Endothelial cell of umbilical vein (primary cell): ENCODE data around the gene LTBP1. TPM values are rescaled to one million over a fixed set of nuclear protein-coding genes. Genes with fewer than 3 reads are reported as not detected.
A peak's percentile ranks its signal among the peaks of the same experiment; 100 is the strongest.

Experiments used
- BruUV-seq: library from RNA; stranded (reverse); fragments of 400-500 nt; replicated peaks from 2 replicates; lab custom pipeline; 2021; lab: Mats Ljungman, UMichigan
- CTCF ChIA-PET: fragments of 300-600, 350-600 bp; sonication (Branson Sonifier 250); formaldehyde crosslinking; loops from one replicate; lab custom pipeline; 2021; ENCODE audit warnings: antibody characterized with exemption, inconsistent platforms; lab: Charles Lee
- POLR2A ChIA-PET: fragments of 300-600, 350-600 bp; sonication (Branson Sonifier 250); formaldehyde crosslinking; loops from one replicate; lab custom pipeline; 2021; ENCODE audit warnings: antibody characterized with exemption, inconsistent platforms; lab: Charles Lee
- DNase-seq: peaks from one replicate; pipeline ENCODE4 v3.0.0-alpha.2; 2011; ENCODE audit warnings: low read depth, low spot score
- FAIRE-seq: peaks from 2 replicates; lab custom pipeline; 2011; peaks lifted over from hg19 to GRCh38; lab: Jason Lieb, UNC
- H2AFZ ChIP-seq: 2 replicates; pipeline ENCODE4 v1.6.0; 2012; ENCODE audit warnings: low read depth, low read length, control low read depth, inconsistent platforms
- H3K27ac ChIP-seq: 2 replicates; pipeline ENCODE4 v1.5.1; 2011; ENCODE audit warnings: low read depth, mild to moderate bottlenecking, control low read depth, low read length, moderate library complexity; ENCODE audit not compliant: insufficient read depth
- H3K27me3 ChIP-seq, 2 experiments: 2 replicates each; pipeline versions ENCODE4 v1.6.0 to v1.6.1; 2011; ENCODE audit warnings: low read length in 2 of 2, mixed read lengths in 1 of 2; ENCODE audit not compliant: control insufficient read depth in 2 of 2, insufficient read depth in 2 of 2
- H3K36me3 ChIP-seq, 2 experiments: 2 replicates in 1 of 2; 3 replicates in 1 of 2; pipeline ENCODE4 v1.5.1; 2011; ENCODE audit warnings: low read length in 2 of 2, mild to moderate bottlenecking in 1 of 2, moderate library complexity in 1 of 2; ENCODE audit not compliant: control insufficient read depth in 2 of 2, insufficient read depth in 2 of 2; ENCODE audit errors: extremely low read depth in 1 of 2
- H3K4me1 ChIP-seq: 3 replicates; pipeline ENCODE4 v1.5.1; 2011; ENCODE audit warnings: mild to moderate bottlenecking, low read length; ENCODE audit not compliant: control insufficient read depth, insufficient read depth; ENCODE audit errors: extremely low read depth
- H3K4me2 ChIP-seq: 2 replicates; pipeline ENCODE4 v1.6.1; 2011; ENCODE audit warnings: low read length, control low read depth, mixed read lengths; ENCODE audit not compliant: insufficient read depth
- H3K4me3 ChIP-seq, 3 experiments: fragments of 200-600 bp in 1 of 3; sonication (generic), shearing (Covaris generic) in 1 of 3; replicated peaks in 1 of 3; 2 replicates each; pipeline ENCODE4 v1.5.1; 2011 to 2016; ENCODE audit warnings: control low read depth in 3 of 3, low read length in 3 of 3, mild to moderate bottlenecking in 2 of 3, inconsistent platforms in 1 of 3, low read depth in 1 of 3, moderate library complexity in 1 of 3; ENCODE audit not compliant: insufficient read depth in 1 of 3
- H3K79me2 ChIP-seq: 2 replicates; pipeline ENCODE4 v1.6.0; 2012; ENCODE audit warnings: low read length, inconsistent platforms; ENCODE audit not compliant: control insufficient read depth, insufficient read depth
- H3K9ac ChIP-seq: replicated peaks from 2 replicates; pipeline ENCODE3; 2011; ENCODE audit warnings: low read length, control low read depth; ENCODE audit not compliant: insufficient read depth; ENCODE audit errors: extremely low read depth
- H3K9me1 ChIP-seq: replicated peaks from 3 replicates; pipeline ENCODE4 v1.6.0; 2011; ENCODE audit warnings: mild to moderate bottlenecking, low read length; ENCODE audit not compliant: control insufficient read depth, insufficient read depth; ENCODE audit errors: extremely low read depth
- H3K9me3 ChIP-seq: replicated peaks from 2 replicates; pipeline ENCODE4 v1.5.1; 2012; ENCODE audit warnings: low read length, inconsistent platforms; ENCODE audit not compliant: control insufficient read depth, insufficient read depth
- H4K20me1 ChIP-seq: replicated peaks from 2 replicates; pipeline ENCODE3; 2011; ENCODE audit warnings: mild to moderate bottlenecking, low read length; ENCODE audit not compliant: control insufficient read depth, insufficient read depth; ENCODE audit errors: extremely low read depth
- CTCF ChIP-seq, 2 donors: IDR thresholded peaks; 1 replicate in 1 of 2; 2 replicates in 1 of 2; pipeline ENCODE4 v1.5.1; 2011; ENCODE audit warnings: low read length in 2 of 2, mild to moderate bottlenecking in 2 of 2, moderate library complexity in 2 of 2, control low read depth in 1 of 2, inconsistent platforms in 1 of 2, low read depth in 1 of 2; ENCODE audit not compliant: insufficient read depth in 1 of 2; ENCODE audit errors: extremely low read depth in 1 of 2
- EZH2 ChIP-seq: IDR thresholded peaks from 2 replicates; pipeline ENCODE4 v1.6.1; 2012; ENCODE audit warnings: borderline replicate concordance, low read depth, mild to moderate bottlenecking, moderate library complexity, low read length, inconsistent platforms; ENCODE audit not compliant: severe bottlenecking
- FOS ChIP-seq: IDR thresholded peaks from 2 replicates; pipeline ENCODE4 v1.6.1; 2011; ENCODE audit warnings: mild to moderate bottlenecking, low read length, moderate library complexity, borderline replicate concordance; ENCODE audit not compliant: insufficient read depth
- GATA2 ChIP-seq: IDR thresholded peaks from 2 replicates; pipeline ENCODE4 v1.7.0; 2011; ENCODE audit warnings: low read depth, mild to moderate bottlenecking, moderate library complexity, mixed read lengths, low read length; ENCODE audit not compliant: insufficient read length, insufficient read depth
- JUN ChIP-seq: IDR thresholded peaks from 2 replicates; pipeline ENCODE4 v1.6.1; 2011; ENCODE audit warnings: borderline replicate concordance, low read depth; ENCODE audit not compliant: insufficient read length, insufficient read depth
- MAX ChIP-seq: IDR thresholded peaks from 2 replicates; pipeline ENCODE4 v1.6.1; 2011; ENCODE audit not compliant: insufficient read depth, insufficient read length
- MYC ChIP-seq: IDR thresholded peaks from one replicate; pipeline ENCODE4 v1.6.1; 2011; ENCODE audit warnings: mild to moderate bottlenecking, low read depth, low read length
- POLR2A ChIP-seq: IDR thresholded peaks from 2 replicates; pipeline ENCODE4 v1.6.1; 2012; ENCODE audit warnings: low read depth, mild to moderate bottlenecking, control low read depth, low read length
- POLR2AphosphoS5 ChIP-seq: IDR thresholded peaks from 2 replicates; pipeline ENCODE4 v1.6.1; 2012; ENCODE audit warnings: low read depth, mild to moderate bottlenecking, control low read depth, low read length, moderate library complexity; ENCODE audit not compliant: insufficient read depth
- dilution Hi-C: fragments of 300-500 bp; cut with MboI; formaldehyde crosslinking; loops from one replicate; pipeline ENCODE4 v1.15.0; 2019; ENCODE audit warnings: low sequenced_read_pairs; ENCODE audit not compliant: extremely low pct_ligation_motif_present
- intact Hi-C: fragments of 100-400 bp; cut with micrococcal nuclease; formaldehyde crosslinking; loops from one replicate; pipeline ENCODE4 v1.10.0; 2022
- polyA plus RNA-seq, 4 experiments: library from polyadenylated mRNA; depleted of rRNA in 3 of 4; stranded (reverse) in 3 of 4; unstranded in 1 of 4; fragments of >200 nt; gene quantifications; 2 replicates each; pipeline versions ENCODE4 v1.2.1 to v1.2.3, GENCODE V29; 2011 to 2012; ENCODE audit warnings: missing spikeins in 1 of 4
- total RNA-seq: library from RNA; stranded (reverse); gene quantifications from 2 replicates; pipeline ENCODE4 v1.2.3, GENCODE V29; 2021

The LTBP1 gene
- total and polyA plus RNA-seq, 2 donors (not counting 3 experiments of a cell fraction or from before 2014, with no cell fraction given): 57.4 to 68.2 TPM

GRCh38 chr2:32991091-32991845, 44.5 kb downstream of the LTBP1 start:
- dilution Hi-C loops: no loop called here

GRCh38 chr2:32993005-32993539, 46.3 kb downstream of the LTBP1 start:
- H2AFZ ChIP-seq: no peak overlapping the region
- no peaks in the 10 kb centered on the region for H3K36me3 ChIP-seq
- no peaks in the 10 kb centered on the region for H3K9me1 ChIP-seq
- H3K27ac ChIP-seq: no peak overlapping the region
- intact Hi-C loops (no loop called here), dilution Hi-C loops (no loop called here)
- no peak overlapping the region for H3K9ac ChIP-seq
- H3K79me2 ChIP-seq: peaks cover 2% of the 10 kb centered on the region
- TF ChIP-seq FOS (no peak), POLR2A (no peak), POLR2AphosphoS5 (no peak), MYC (no peak), JUN (no peak), MAX (no peak), GATA2 (no peak), CTCF (IDR thresholded peaks at IDR 0.05; ENCODE audit: extremely low read depth in 1 of 2, insufficient read depth in 1 of 2, low read depth in 1 of 2, low read length in 2 of 2) (no peak), EZH2 (no peak)
- H3K4me3 ChIP-seq: no peak overlapping the region
- no peak overlapping the region for H3K4me2 ChIP-seq
- no peaks in the 10 kb centered on the region for H3K9me3 ChIP-seq
- no peaks in the 10 kb centered on the region for H3K27me3 ChIP-seq
- POLR2A ChIA-PET: no interaction called here
- no TSS peak for BruUV-seq
- DNase-seq (peak; percentile 57), FAIRE-seq (no peak)
- H4K20me1 ChIP-seq: no peaks in the 10 kb centered on the region
- CTCF ChIA-PET: interaction anchor here (1.2 kb wide), 1 partner anchor 448 kb away, joined by 3 read pairs; no protein-coding TSS in a partner anchor
- H3K4me1 ChIP-seq: no peaks in the 10 kb centered on the region

More at GRCh38 chr2:32991091-32991845, 44.5 kb downstream of the LTBP1 start:
- no TSS peak for BruUV-seq
- Histone ChIP-seq H3K4me3 (no peak overlapping the region), H3K27ac (no peak overlapping the region), H3K27me3 (no peaks in the 10 kb centered on the region), H2AFZ (no peak overlapping the region), H3K4me1 (no peaks in the 10 kb centered on the region), H3K9me1 (no peaks in the 10 kb centered on the region), H3K9me3 (no peaks in the 10 kb centered on the region), H3K4me2 (no peak overlapping the region), H3K79me2 (peaks cover 2% of the 10 kb centered on the region), H4K20me1 (no peaks in the 10 kb centered on the region), H3K9ac (no peak overlapping the region), H3K36me3 (no peaks in the 10 kb centered on the region)
- TF ChIP-seq JUN (no peak), POLR2A (no peak), MAX (no peak), POLR2AphosphoS5 (no peak), GATA2 (no peak), MYC (no peak)
- peak; percentile 38 for FAIRE-seq
- CTCF ChIA-PET: interaction anchor here (0.7 to 1.3 kb wide), 4 partner anchors 22 to 42 kb away, joined by 3 read pairs; no protein-coding TSS in a partner anchor
- POLR2A ChIA-PET: no interaction called here
- peak; percentile 36 for DNase-seq
- intact Hi-C loops: no loop called here
